HEK293 (cell line): ENCODE measurements around the gene LGSN.

Source experiments
- CTCF ChIA-PET: fragments of 350-600 bp; formaldehyde crosslinking; extraction: SDS; loops from one replicate; lab custom pipeline; 2021; ENCODE audit warnings: antibody characterized with exemption; lab: Yijun Ruan, JAX
- POLR2A ChIA-PET: fragments of 300-600 bp; formaldehyde crosslinking; extraction: SDS; loops from one replicate; lab custom pipeline; 2020; ENCODE audit warnings: antibody characterized with exemption, inconsistent platforms; lab: Yijun Ruan, JAX
- H3K27ac ChIP-seq: fragments of 200-500 bp; sonication (Bioruptor generic); 2 replicates; pipeline ENCODE4 v1.5.1; 2014; ENCODE audit warnings: low read depth, low read length, control low read depth, inconsistent platforms; ENCODE audit errors: extremely low read depth
- H3K36me3 ChIP-seq, 2 experiments: fragments of 200-500 bp in 1 of 2; sonication (Bioruptor generic) in 1 of 2; 1 replicate in 1 of 2; 2 replicates in 1 of 2; pipeline ENCODE4 v1.5.1; 2014 to 2017; ENCODE audit warnings: inconsistent platforms in 2 of 2, low read length in 2 of 2; ENCODE audit not compliant: control insufficient read depth in 2 of 2, insufficient read depth in 1 of 2
- H3K4me1 ChIP-seq: fragments of 200-500 bp; sonication (Bioruptor generic); 2 replicates; pipeline ENCODE4 v1.5.1; 2014; ENCODE audit warnings: mild to moderate bottlenecking, low read length, inconsistent platforms; ENCODE audit not compliant: control insufficient read depth, insufficient read depth
- H3K4me3 ChIP-seq: 2 replicates; pipeline ENCODE4 v1.5.1; 2011; ENCODE audit warnings: low read depth, mild to moderate bottlenecking, control low read depth, low read length, moderate library complexity
- H3K9me3 ChIP-seq: fragments of 200-500 bp; sonication (Bioruptor generic); 2 replicates; pipeline ENCODE4 v1.5.1; 2014; ENCODE audit warnings: low read depth, low read length, inconsistent platforms; ENCODE audit not compliant: control insufficient read depth, insufficient read depth
- CTCF ChIP-seq: fragments of 450-650 bp; formaldehyde crosslinking; IDR thresholded peaks from 2 replicates; pipeline ENCODE4 v1.5.1; 2016; ENCODE audit warnings: missing biosample characterization, missing genetic modification characterization
- EGR2 ChIP-seq: fragments of 450-650 bp; formaldehyde crosslinking; IDR thresholded peaks from 2 replicates; pipeline ENCODE4 v1.5.1; 2016; ENCODE audit warnings: low read depth, missing biosample characterization, missing genetic modification characterization
- KLF1 ChIP-seq: fragments of 450-650 bp; formaldehyde crosslinking; IDR thresholded peaks from 2 replicates; pipeline ENCODE4 v1.5.1; 2016; ENCODE audit warnings: missing biosample characterization, missing genetic modification characterization
- PRDM1 ChIP-seq: fragments of 450-650 bp; formaldehyde crosslinking; IDR thresholded peaks from 2 replicates; pipeline ENCODE4; 2016; ENCODE audit warnings: missing biosample characterization, missing genetic modification characterization
- RBAK ChIP-seq: fragments of 450-650 bp; formaldehyde crosslinking; IDR thresholded peaks from 2 replicates; pipeline ENCODE4 v1.5.1; 2016; ENCODE audit warnings: missing biosample characterization, missing genetic modification characterization
- SP3 ChIP-seq: fragments of 450-650 bp; formaldehyde crosslinking; IDR thresholded peaks from 2 replicates; pipeline ENCODE4 v1.5.1; 2016; ENCODE audit warnings: missing biosample characterization, missing genetic modification characterization
- ZNF155 ChIP-seq: fragments of 450-650 bp; formaldehyde crosslinking; IDR thresholded peaks from 2 replicates; pipeline ENCODE4 v1.5.1; 2016; ENCODE audit warnings: missing biosample characterization, missing genetic modification characterization
- ZNF341 ChIP-seq: fragments of 450-650 bp; formaldehyde crosslinking; IDR thresholded peaks from 2 replicates; pipeline ENCODE4; 2016; ENCODE audit warnings: low read depth, missing biosample characterization, missing genetic modification characterization
- ZNF362 ChIP-seq: fragments of 450-650 bp; formaldehyde crosslinking; IDR thresholded peaks from 2 replicates; pipeline ENCODE4 v1.5.1; 2016; ENCODE audit warnings: missing biosample characterization, missing genetic modification characterization
- ZNF529 ChIP-seq: fragments of 450-650 bp; formaldehyde crosslinking; IDR thresholded peaks from 2 replicates; pipeline ENCODE4 v1.5.1; 2017; ENCODE audit warnings: missing genetic modification characterization, missing biosample characterization; ENCODE audit not compliant: insufficient replicate concordance
- ZNF549 ChIP-seq: fragments of 450-650 bp; IDR thresholded peaks from 2 replicates; pipeline ENCODE4 v1.5.1; 2018; ENCODE audit warnings: missing biosample characterization, missing genetic modification characterization, mild to moderate bottlenecking, inconsistent platforms, moderate library complexity
- ZNF610 ChIP-seq: fragments of 450-650 bp; formaldehyde crosslinking; IDR thresholded peaks from 2 replicates; pipeline ENCODE4 v1.5.1; 2016; ENCODE audit warnings: missing biosample characterization, missing genetic modification characterization, borderline replicate concordance
- ZNF664 ChIP-seq: fragments of 450-650 bp; formaldehyde crosslinking; IDR thresholded peaks from 2 replicates; pipeline ENCODE4 v1.5.1; 2016; ENCODE audit warnings: missing biosample characterization, missing genetic modification characterization
- ZNF776 ChIP-seq: fragments of 450-650 bp; formaldehyde crosslinking; IDR thresholded peaks from 2 replicates; pipeline ENCODE4 v1.5.0; 2017; ENCODE audit warnings: missing biosample characterization, missing genetic modification characterization, borderline replicate concordance
- ZSCAN23 ChIP-seq: fragments of 450-650 bp; formaldehyde crosslinking; IDR thresholded peaks from 2 replicates; pipeline ENCODE4 v1.5.1; 2016; ENCODE audit warnings: missing biosample characterization, missing genetic modification characterization
- ZSCAN4 ChIP-seq: fragments of 450-650 bp; formaldehyde crosslinking; IDR thresholded peaks from 2 replicates; pipeline ENCODE4 v1.5.1; 2017; ENCODE audit warnings: missing biosample characterization, missing genetic modification characterization
- ZXDB ChIP-seq: fragments of 450-650 bp; formaldehyde crosslinking; IDR thresholded peaks from 2 replicates; pipeline ENCODE4 v1.5.1; 2016; ENCODE audit warnings: missing biosample characterization, missing genetic modification characterization
- TF ChIP-seq, protein P1 (sequence below): fragments of 450-650 bp; formaldehyde crosslinking; IDR thresholded peaks from 2 replicates; pipeline ENCODE4 v1.5.1; 2017; ENCODE audit warnings: missing biosample characterization, missing genetic modification characterization
- TF ChIP-seq, protein P2 (sequence below): fragments of 450-650 bp; formaldehyde crosslinking; IDR thresholded peaks from 2 replicates; pipeline ENCODE4 v1.5.1; 2016; ENCODE audit warnings: missing biosample characterization, missing genetic modification characterization
- TF ChIP-seq, protein P3 (sequence below): fragments of 450-650 bp; formaldehyde crosslinking; IDR thresholded peaks from 2 replicates; pipeline ENCODE4 v1.5.1; 2017; ENCODE audit warnings: missing biosample characterization, missing genetic modification characterization

Gene LGSN

GRCh38 chr6:63353286-63353630 is 33.5 kb upstream of the LGSN start:
- H3K4me1 ChIP-seq, result no peaks in the 10 kb centered on the region; the same call in 1 of the 2 replicates
- no peaks in the 10 kb centered on the region for H3K36me3 ChIP-seq
- H3K9me3 ChIP-seq, result no peaks in the 10 kb centered on the region
- H3K4me3 ChIP-seq, result no peak overlapping the region
- no peak for TF ChIP-seq ZSCAN4 (tag by site-specific recombination)
- TF ChIP-seq KLF1, result no peak
- no peak for TF ChIP-seq CTCF (tag by site-specific recombination)
- no peak for TF ChIP-seq ZXDB (tag by site-specific recombination)
- no peak for TF ChIP-seq ZNF664 (tag by site-specific recombination)
- TF ChIP-seq ZNF610 (tag by site-specific recombination), result no peak
- no peak for TF ChIP-seq ZNF155 (tag by site-specific recombination)
- TF ChIP-seq ZNF549 (tag by site-specific recombination), result no peak
- no peak for TF ChIP-seq RBAK (tag by site-specific recombination)
- TF ChIP-seq ZSCAN23 (tag by site-specific recombination), result no peak
- TF ChIP-seq ZNF529, result no peak
- TF ChIP-seq, protein P1, sequence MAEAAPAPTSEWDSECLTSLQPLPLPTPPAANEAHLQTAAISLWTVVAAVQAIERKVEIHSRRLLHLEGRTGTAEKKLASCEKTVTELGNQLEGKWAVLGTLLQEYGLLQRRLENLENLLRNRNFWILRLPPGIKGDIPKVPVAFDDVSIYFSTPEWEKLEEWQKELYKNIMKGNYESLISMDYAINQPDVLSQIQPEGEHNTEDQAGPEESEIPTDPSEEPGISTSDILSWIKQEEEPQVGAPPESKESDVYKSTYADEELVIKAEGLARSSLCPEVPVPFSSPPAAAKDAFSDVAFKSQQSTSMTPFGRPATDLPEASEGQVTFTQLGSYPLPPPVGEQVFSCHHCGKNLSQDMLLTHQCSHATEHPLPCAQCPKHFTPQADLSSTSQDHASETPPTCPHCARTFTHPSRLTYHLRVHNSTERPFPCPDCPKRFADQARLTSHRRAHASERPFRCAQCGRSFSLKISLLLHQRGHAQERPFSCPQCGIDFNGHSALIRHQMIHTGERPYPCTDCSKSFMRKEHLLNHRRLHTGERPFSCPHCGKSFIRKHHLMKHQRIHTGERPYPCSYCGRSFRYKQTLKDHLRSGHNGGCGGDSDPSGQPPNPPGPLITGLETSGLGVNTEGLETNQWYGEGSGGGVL (tag by site-specific recombination), result no peak
- no peak for TF ChIP-seq EGR2 (tag by site-specific recombination)
- TF ChIP-seq ZNF341 (tag by site-specific recombination), result no peak
- no peak for TF ChIP-seq ZNF776 (tag by site-specific recombination)
- no peak for TF ChIP-seq PRDM1 (tag by site-specific recombination)
- TF ChIP-seq SP3 (tag by site-specific recombination), result no peak
- TF ChIP-seq, protein P2, sequence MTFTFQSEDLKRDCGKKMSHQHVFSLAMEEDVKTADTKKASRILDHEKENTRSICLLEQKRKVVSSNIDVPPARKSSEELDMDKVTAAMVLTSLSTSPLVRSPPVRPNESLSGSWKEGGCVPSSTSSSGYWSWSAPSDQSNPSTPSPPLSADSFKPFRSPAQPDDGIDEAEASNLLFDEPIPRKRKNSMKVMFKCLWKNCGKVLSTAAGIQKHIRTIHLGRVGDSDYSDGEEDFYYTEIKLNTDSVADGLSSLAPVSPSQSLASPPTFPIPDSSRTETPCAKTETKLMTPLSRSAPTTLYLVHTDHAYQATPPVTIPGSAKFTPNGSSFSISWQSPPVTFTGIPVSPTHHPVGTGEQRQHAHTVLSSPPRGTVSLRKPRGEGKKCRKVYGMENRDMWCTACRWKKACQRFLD, result no peak
- TF ChIP-seq ZNF362, result no peak
- TF ChIP-seq, protein P3, sequence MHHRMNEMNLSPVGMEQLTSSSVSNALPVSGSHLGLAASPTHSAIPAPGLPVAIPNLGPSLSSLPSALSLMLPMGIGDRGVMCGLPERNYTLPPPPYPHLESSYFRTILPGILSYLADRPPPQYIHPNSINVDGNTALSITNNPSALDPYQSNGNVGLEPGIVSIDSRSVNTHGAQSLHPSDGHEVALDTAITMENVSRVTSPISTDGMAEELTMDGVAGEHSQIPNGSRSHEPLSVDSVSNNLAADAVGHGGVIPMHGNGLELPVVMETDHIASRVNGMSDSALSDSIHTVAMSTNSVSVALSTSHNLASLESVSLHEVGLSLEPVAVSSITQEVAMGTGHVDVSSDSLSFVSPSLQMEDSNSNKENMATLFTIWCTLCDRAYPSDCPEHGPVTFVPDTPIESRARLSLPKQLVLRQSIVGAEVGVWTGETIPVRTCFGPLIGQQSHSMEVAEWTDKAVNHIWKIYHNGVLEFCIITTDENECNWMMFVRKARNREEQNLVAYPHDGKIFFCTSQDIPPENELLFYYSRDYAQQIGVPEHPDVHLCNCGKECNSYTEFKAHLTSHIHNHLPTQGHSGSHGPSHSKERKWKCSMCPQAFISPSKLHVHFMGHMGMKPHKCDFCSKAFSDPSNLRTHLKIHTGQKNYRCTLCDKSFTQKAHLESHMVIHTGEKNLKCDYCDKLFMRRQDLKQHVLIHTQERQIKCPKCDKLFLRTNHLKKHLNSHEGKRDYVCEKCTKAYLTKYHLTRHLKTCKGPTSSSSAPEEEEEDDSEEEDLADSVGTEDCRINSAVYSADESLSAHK (tag by site-specific recombination), result no peak
- H3K27ac ChIP-seq, result no peak overlapping the region
- CTCF ChIA-PET, result interaction anchor here (0.6 to 6.8 kb wide), 48 partner anchors 9 to 566 kb away, joined by 3 to 87 read pairs (median 4); no protein-coding TSS in a partner anchor
- POLR2A ChIA-PET, result interaction anchor here (1.2 kb wide), 2 partner anchors 220 to 411 kb away, joined by 3 read pairs; no protein-coding TSS in a partner anchor
